C4-2B (cell line): ENCODE results near the gene OTUD1.
"Not testable (repeated sequence)": the region's sequence is repeated elsewhere in the genome, so short reads cannot be mapped to it uniquely, and the experiment has no call there.

ENCODE experiments used
- H3K27ac ChIP-seq: fragments of 450-650 bp; 2 replicates; pipeline ENCODE4 v1.5.1; 2017
- CTCF ChIP-seq: fragments of 450-650 bp; conservative IDR thresholded peaks from 2 replicates; pipeline ENCODE4 v1.5.1; 2017; ENCODE audit warnings: mild to moderate bottlenecking
- ZFX ChIP-seq: fragments of 450-650 bp; IDR thresholded peaks from 2 replicates; pipeline ENCODE4 v1.6.1; 2017

Gene OTUD1

GRCh38 chr10:23438547-23439451 lies at the start of gene OTUD1:
Gene OTUD1 (plus strand): TSS chr10:23439075. CDS start chr10:23439458, 383 bp downstream.
- TF ChIP-seq CTCF (no peak; the same call in 1 of the 2 replicates), ZFX (no peak)
- peak within 1 kb of the TSS; percentile 58 for H3K27ac ChIP-seq

GRCh38 chr10:23390408-23390807 lies 48.5 kb upstream of the OTUD1 start:
- not testable (repeated sequence) for H3K27ac ChIP-seq

- no peak for TF ChIP-seq ZFX
- no peak for TF ChIP-seq CTCF
- H3K27ac ChIP-seq, result no peak overlapping the region
Measured at GRCh38 chr10:23390809-23391208, 48.1 kb upstream of the OTUD1 start.

GRCh38 chr10:23391821-23392220 lies 47.1 kb upstream of the OTUD1 start:
- TF ChIP-seq ZFX, result no peak
- no peak for TF ChIP-seq CTCF
- no peak overlapping the region for H3K27ac ChIP-seq

- no peak overlapping the region for H3K27ac ChIP-seq
- TF ChIP-seq CTCF (no peak), ZFX (no peak)
Measured at GRCh38 chr10:23395017-23395416, 43.9 kb upstream of the OTUD1 start.

- no peak overlapping the region for H3K27ac ChIP-seq
- TF ChIP-seq ZFX (no peak), CTCF (no peak)
Measured at GRCh38 chr10:23396695-23397094, 42.2 kb upstream of the OTUD1 start.

GRCh38 chr10:23399701-23400144 lies 39.2 kb upstream of the OTUD1 start:
- TF ChIP-seq CTCF, result no peak
- no peak for TF ChIP-seq ZFX
- H3K27ac ChIP-seq, result no peak overlapping the region

- no peak overlapping the region for H3K27ac ChIP-seq
- TF ChIP-seq ZFX (no peak), CTCF (no peak)
Measured at GRCh38 chr10:23402856-23403255, 36.0 kb upstream of the OTUD1 start.
